ENCODE measurements around the gene PDE4D. TPM values are rescaled to one million over a fixed set of nuclear protein-coding genes. Genes with fewer than 3 reads are reported as not detected.

PDE4D gene
- total and polyA plus RNA-seq, 2 donors (not counting 3 experiments of a cell fraction or from before 2014, with no cell fraction given): 34.5 to 51.2 TPM

DNA sequence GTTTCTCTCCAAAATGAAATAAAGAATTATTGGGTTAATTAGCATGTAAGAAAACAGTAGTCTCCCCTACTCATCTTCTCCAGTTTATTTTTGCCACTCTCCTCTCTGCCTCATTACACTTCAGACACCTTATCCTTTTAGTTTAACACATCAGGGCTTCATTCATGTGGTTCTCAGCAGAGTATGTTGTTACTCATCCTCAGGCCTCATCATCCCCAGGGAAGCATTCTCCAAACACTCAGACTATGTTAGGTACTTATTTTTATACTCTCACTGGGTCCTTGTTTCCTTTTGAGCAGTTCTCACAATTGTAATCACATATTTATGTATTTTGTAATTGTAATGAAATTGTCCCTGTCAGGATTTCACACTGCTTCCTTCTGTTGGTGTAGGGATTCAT is 470.5 kb downstream of the PDE4D start:
- intact Hi-C loops (cut with micrococcal nuclease): no loop called here
- FAIRE-seq: no peak
- Histone ChIP-seq H3K36me3 (ENCODE audit: control insufficient read depth in 2 of 2, extremely low read depth in 1 of 2, insufficient read depth in 2 of 2, low read length in 2 of 2) (no peaks in the 10 kb centered on the region), H3K9me1 (replicated peaks; ENCODE audit: control insufficient read depth, extremely low read depth, insufficient read depth, low read length) (no peaks in the 10 kb centered on the region), H2AFZ (ENCODE audit: low read depth, low read length) (no peak overlapping the region), H3K9ac (replicated peaks; ENCODE audit: extremely low read depth, insufficient read depth, low read length) (no peak overlapping the region), H3K4me3 (replicated peaks in 1 of 3; ENCODE audit: insufficient read depth in 1 of 3, low read depth in 1 of 3, low read length in 3 of 3) (no peak overlapping the region), H3K27ac (ENCODE audit: insufficient read depth, low read depth, low read length) (no peak overlapping the region), H4K20me1 (replicated peaks; ENCODE audit: control insufficient read depth, extremely low read depth, insufficient read depth, low read length) (no peaks in the 10 kb centered on the region), H3K9me3 (replicated peaks; ENCODE audit: control insufficient read depth, insufficient read depth, low read length) (no peaks in the 10 kb centered on the region), H3K79me2 (ENCODE audit: control insufficient read depth, insufficient read depth, low read length) (no peaks in the 10 kb centered on the region), H3K4me1 (ENCODE audit: control insufficient read depth, extremely low read depth, insufficient read depth, low read length) (no peaks in the 10 kb centered on the region), H3K27me3 (ENCODE audit: control insufficient read depth in 2 of 2, insufficient read depth in 2 of 2, low read length in 2 of 2) (no peaks in the 10 kb centered on the region), H3K4me2 (ENCODE audit: insufficient read depth, low read length) (no peak overlapping the region)
- DNase-seq (ENCODE audit: low read depth, low spot score): no peak
- BruUV-seq (replicated peaks): no TSS peak
- no peak for TF ChIP-seq POLR2A (IDR thresholded peaks at IDR 0.05; ENCODE audit: low read depth, low read length)
- TF ChIP-seq EZH2 (IDR thresholded peaks at IDR 0.05; ENCODE audit: borderline replicate concordance, low read depth, low read length, severe bottlenecking): no peak
- TF ChIP-seq MYC (IDR thresholded peaks at IDR 0.05; ENCODE audit: low read depth, low read length): no peak
- no peak for TF ChIP-seq JUN (IDR thresholded peaks at IDR 0.05; ENCODE audit: borderline replicate concordance, insufficient read depth, insufficient read length, low read depth)
- POLR2A ChIA-PET: no interaction called here
- CTCF ChIA-PET: no interaction called here
- dilution Hi-C loops (cut with MboI; ENCODE audit: extremely low pct_ligation_motif_present, low sequenced_read_pairs): no loop called here

DNA sequence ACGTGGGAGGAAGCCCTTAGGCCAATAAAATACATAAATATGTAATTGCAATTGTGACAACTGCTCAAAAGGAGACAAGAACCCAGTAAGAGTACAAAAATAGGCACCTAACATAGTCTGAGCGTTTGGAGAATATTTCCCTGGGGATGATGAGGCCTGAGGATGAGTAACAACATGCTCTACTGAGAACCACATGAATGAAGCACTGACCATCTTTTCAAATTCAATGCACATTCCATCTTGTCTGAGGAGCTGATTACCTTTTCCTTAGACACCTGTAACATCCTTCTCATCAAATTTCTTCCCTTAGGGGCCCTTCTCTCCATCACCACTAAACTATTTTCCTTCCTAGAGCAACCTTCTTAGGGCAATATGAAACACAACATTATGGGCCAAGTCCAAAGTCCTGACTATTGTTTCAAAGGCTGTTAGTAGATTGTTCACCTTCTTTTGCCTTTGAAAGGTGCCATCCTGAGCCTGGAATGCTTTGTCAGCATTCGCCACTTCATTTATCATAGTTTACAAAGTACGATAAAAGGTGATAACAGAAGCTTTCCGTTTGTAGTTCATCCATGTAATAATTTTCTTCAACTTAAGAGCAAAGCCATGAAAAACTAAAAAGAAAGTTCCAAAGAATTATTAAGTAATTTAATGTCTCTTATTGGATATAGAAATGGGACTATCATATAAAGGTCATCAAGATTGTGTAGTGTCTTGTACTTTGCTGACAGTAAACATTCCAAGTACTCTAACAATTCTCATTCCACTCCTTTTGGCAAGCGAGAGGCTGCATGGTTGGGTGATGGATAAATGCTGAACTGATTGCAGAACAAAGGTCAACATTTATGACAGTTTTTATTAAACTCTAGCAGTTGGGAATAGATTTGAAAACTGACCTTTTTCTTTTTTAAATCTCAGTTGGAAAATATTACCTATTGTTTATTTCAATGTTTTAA is 471.3 kb downstream of the PDE4D start:
- CTCF ChIA-PET: no interaction called here
- intact Hi-C loops (cut with micrococcal nuclease): no loop called here
- FAIRE-seq: no peak

More for the DNA sequence above, 471.3 kb downstream of the PDE4D start:
- H3K79me2 ChIP-seq (ENCODE audit: control insufficient read depth, insufficient read depth, low read length): no peaks in the 10 kb centered on the region
- DNase-seq (ENCODE audit: low read depth, low spot score): no peak
- no peak overlapping the region for H3K27ac ChIP-seq (ENCODE audit: insufficient read depth, low read depth, low read length)
- no peak overlapping the region for H3K9ac ChIP-seq (replicated peaks; ENCODE audit: extremely low read depth, insufficient read depth, low read length)
- H3K9me1 ChIP-seq (replicated peaks; ENCODE audit: control insufficient read depth, extremely low read depth, insufficient read depth, low read length): no peaks in the 10 kb centered on the region
- no peaks in the 10 kb centered on the region for H3K36me3 ChIP-seq (ENCODE audit: control insufficient read depth in 2 of 2, extremely low read depth in 1 of 2, insufficient read depth in 2 of 2, low read length in 2 of 2)
- H2AFZ ChIP-seq (ENCODE audit: low read depth, low read length): no peak overlapping the region
- H3K4me2 ChIP-seq (ENCODE audit: insufficient read depth, low read length): no peak overlapping the region
- H3K4me1 ChIP-seq (ENCODE audit: control insufficient read depth, extremely low read depth, insufficient read depth, low read length): no peaks in the 10 kb centered on the region
- no TSS peak for BruUV-seq (replicated peaks)
- POLR2A ChIA-PET: no interaction called here
- no peaks in the 10 kb centered on the region for H4K20me1 ChIP-seq (replicated peaks; ENCODE audit: control insufficient read depth, extremely low read depth, insufficient read depth, low read length)
- TF ChIP-seq, protein P1, sequence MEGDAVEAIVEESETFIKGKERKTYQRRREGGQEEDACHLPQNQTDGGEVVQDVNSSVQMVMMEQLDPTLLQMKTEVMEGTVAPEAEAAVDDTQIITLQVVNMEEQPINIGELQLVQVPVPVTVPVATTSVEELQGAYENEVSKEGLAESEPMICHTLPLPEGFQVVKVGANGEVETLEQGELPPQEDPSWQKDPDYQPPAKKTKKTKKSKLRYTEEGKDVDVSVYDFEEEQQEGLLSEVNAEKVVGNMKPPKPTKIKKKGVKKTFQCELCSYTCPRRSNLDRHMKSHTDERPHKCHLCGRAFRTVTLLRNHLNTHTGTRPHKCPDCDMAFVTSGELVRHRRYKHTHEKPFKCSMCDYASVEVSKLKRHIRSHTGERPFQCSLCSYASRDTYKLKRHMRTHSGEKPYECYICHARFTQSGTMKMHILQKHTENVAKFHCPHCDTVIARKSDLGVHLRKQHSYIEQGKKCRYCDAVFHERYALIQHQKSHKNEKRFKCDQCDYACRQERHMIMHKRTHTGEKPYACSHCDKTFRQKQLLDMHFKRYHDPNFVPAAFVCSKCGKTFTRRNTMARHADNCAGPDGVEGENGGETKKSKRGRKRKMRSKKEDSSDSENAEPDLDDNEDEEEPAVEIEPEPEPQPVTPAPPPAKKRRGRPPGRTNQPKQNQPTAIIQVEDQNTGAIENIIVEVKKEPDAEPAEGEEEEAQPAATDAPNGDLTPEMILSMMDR (IDR thresholded peaks at IDR 0.05; ENCODE audit: extremely low read depth in 1 of 2, insufficient read depth in 1 of 2, low read depth in 1 of 2, low read length in 2 of 2): no peak
- no peak for TF ChIP-seq POLR2AphosphoS5 (IDR thresholded peaks at IDR 0.05; ENCODE audit: insufficient read depth, low read depth, low read length)
- no peaks in the 10 kb centered on the region for H3K27me3 ChIP-seq (ENCODE audit: control insufficient read depth in 2 of 2, insufficient read depth in 2 of 2, low read length in 2 of 2)
- no peaks in the 10 kb centered on the region for H3K9me3 ChIP-seq (replicated peaks; ENCODE audit: control insufficient read depth, insufficient read depth, low read length)
- dilution Hi-C loops (cut with MboI; ENCODE audit: extremely low pct_ligation_motif_present, low sequenced_read_pairs): no loop called here
- H3K4me3 ChIP-seq (replicated peaks in 1 of 3; ENCODE audit: insufficient read depth in 1 of 3, low read depth in 1 of 3, low read length in 3 of 3): no peak overlapping the region

All from endothelial cell of umbilical vein (primary cell).